Astrocyte (in vitro differentiated cells and primary cell): ENCODE results near the gene LRMDA.

ENCODE experiments used
- CTCF ChIP-seq: IDR thresholded peaks from 2 replicates; pipeline ENCODE4 v1.5.1; 2011; ENCODE audit warnings: low read depth, mild to moderate bottlenecking, inconsistent platforms, low read length, moderate library complexity; ENCODE audit not compliant: insufficient read depth
- EZH2 ChIP-seq: IDR thresholded peaks from 2 replicates; pipeline ENCODE4 v1.6.1; 2012; ENCODE audit warnings: mild to moderate bottlenecking, low read length, inconsistent platforms; ENCODE audit not compliant: insufficient read depth

GRCh38 chr10:75905490-75905889 lies 474.1 kb downstream of the LRMDA start:
- TF ChIP-seq CTCF (no peak), EZH2 (no peak)
